Mesenteric fat pad (tissue), 1 donor: ENCODE measurements around the gene PCDHGA7. TPM values are rescaled to one million over a fixed set of nuclear protein-coding genes. Genes with fewer than 3 reads are reported as not detected.
"Not testable (repeated sequence)": the region's sequence is repeated elsewhere in the genome, so short reads cannot be mapped to it uniquely, and the experiment has no call there.

Experiments used
- DNase-seq: peaks from one replicate; pipeline ENCODE4 v3.0.0-alpha.2; 2020; ENCODE audit warnings: low spot score
- total RNA-seq: library from RNA; stranded (reverse); fragmentation: NEBNext Ultra II Directional; extraction: Animal tissue kit (Norgen Biotek cat#: 25700); gene quantifications from one replicate; pipeline ENCODE4 v1.2.1, GENCODE V29; 2021
- donor health status: DM: yes; HTN: yes; CAD: no.

The PCDHGA7 gene
- total RNA-seq, 1 donor from 2014 or later, result 1.9 TPM

DNA sequence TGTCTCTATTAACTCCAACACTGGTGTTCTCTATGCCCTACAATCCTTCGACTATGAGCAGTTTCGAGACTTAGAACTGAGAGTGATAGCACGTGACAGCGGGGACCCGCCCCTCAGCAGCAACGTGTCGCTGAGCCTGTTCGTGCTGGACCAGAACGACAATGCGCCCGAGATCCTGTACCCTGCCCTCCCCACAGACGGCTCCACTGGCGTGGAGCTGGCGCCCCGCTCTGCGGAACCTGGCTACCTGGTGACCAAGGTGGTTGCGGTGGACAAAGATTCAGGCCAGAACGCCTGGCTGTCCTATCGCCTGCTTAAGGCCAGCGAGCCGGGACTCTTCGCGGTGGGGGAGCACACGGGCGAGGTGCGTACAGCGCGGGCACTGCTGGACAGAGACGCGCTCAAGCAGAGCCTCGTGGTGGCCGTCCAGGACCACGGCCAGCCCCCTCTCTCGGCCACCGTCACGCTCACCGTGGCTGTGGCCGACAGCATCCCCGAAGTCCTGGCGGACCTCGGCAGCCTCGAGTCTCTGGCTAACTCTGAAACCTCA, 40.3 kb downstream of the PCDHGA7 start:
- no peak for DNase-seq

DNA sequence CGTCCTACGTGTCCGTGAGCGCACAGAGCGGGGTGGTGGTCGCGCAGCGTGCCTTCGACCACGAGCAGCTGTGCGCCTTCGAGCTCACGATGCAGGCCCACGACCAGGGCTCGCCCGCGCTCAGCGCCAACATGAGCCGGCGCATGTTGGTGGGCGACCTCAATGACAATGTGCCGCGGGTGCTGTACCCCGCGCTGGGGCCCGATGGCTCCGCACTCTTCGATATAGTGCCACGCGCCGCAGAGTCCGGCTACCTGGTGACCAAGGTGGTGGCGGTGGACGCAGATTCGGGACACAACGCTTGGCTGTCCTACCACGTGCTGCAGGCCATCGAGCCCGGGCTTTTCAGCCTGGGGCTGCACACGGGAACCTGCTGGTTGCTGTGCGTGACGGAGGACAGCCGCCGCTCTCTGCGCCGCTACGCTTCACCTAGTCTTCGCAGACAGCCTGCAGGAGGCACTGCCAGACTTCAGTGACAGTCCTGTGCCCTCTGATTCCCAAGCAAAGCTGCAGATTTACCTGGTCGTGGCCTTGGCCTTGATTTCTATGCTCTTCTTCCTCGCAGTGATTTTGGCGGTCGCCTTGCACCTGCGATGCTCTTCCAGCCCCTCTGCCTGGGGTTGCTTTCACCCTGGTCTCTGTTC, 45.4 kb downstream of the PCDHGA7 start:
- no peak for DNase-seq

DNA sequence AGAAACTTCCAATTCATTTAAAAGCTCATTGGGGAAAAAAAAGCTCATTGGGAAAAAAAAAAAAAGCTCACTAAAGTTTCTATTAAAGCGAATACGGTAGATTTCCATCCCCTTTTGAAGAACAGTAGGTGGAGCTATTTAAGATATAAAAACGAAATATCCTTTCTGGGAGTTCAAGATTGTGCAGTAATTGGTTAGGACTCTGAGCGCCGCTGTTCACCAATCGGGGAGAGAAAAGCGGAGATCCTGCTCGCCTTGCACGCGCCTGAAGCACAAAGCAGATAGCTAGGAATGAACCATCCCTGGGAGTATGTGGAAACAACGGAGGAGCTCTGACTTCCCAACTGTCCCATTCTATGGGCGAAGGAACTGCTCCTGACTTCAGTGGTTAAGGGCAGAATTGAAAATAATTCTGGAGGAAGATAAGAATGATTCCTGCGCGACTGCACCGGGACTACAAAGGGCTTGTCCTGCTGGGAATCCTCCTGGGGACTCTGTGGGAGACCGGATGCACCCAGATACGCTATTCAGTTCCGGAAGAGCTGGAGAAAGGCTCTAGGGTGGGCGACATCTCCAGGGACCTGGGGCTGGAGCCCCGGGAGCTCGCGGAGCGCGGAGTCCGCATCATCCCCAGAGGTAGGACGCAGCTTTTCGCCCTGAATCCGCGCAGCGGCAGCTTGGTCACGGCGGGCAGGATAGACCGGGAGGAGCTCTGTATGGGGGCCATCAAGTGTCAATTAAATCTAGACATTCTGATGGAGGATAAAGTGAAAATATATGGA, 48.0 kb downstream of the PCDHGA7 start, which contains the start of gene PCDHGA12:
Gene PCDHGA12 (plus strand): TSS at position 176 of the 782 bp plus-strand sequence. CDS start 253 bp downstream, at position 429.
- no peak for DNase-seq

DNA sequence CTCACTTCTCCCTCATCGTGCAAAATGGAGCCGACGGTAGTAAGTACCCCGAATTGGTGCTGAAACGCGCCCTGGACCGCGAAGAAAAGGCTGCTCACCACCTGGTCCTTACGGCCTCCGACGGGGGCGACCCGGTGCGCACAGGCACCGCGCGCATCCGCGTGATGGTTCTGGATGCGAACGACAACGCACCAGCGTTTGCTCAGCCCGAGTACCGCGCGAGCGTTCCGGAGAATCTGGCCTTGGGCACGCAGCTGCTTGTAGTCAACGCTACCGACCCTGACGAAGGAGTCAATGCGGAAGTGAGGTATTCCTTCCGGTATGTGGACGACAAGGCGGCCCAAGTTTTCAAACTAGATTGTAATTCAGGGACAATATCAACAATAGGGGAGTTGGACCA, 48.7 kb downstream of the PCDHGA7 start:
- DNase-seq, result no peak

DNA sequence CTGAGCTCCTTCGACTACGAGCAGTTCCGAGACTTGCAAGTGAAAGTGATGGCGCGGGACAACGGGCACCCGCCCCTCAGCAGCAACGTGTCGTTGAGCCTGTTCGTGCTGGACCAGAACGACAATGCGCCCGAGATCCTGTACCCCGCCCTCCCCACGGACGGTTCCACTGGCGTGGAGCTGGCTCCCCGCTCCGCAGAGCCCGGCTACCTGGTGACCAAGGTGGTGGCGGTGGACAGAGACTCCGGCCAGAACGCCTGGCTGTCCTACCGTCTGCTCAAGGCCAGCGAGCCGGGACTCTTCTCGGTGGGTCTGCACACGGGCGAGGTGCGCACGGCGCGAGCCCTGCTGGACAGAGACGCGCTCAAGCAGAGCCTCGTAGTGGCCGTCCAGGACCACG, 49.8 kb downstream of the PCDHGA7 start:
- DNase-seq, result not testable (repeated sequence)

DNA sequence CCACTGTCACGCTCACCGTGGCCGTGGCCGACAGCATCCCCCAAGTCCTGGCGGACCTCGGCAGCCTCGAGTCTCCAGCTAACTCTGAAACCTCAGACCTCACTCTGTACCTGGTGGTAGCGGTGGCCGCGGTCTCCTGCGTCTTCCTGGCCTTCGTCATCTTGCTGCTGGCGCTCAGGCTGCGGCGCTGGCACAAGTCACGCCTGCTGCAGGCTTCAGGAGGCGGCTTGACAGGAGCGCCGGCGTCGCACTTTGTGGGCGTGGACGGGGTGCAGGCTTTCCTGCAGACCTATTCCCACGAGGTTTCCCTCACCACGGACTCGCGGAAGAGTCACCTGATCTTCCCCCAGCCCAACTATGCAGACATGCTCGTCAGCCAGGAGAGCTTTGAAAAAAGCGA, 50.2 kb downstream of the PCDHGA7 start:
- not testable (repeated sequence) for DNase-seq

DNA sequence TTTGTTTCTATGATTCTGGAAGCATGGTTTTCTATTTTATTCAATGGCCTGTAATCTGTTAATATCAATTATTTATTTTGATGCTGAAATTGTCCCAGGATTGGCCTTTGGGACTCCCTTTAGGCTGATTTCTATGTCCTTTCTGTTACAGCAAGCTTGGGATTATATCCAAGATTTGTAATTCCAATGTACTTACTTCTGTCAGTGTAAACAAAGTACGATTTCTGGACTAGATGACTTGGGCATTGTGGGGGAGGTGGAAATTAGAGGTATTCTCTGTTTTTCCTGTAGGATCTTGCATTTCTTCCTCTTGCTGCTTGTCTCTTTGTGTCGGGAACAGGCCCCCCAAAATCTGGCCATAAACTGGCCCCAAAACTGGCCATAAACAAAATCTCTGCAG, 51.5 kb downstream of the PCDHGA7 start:
- DNase-seq, result no peak

Other genes starting within 250 kb of the PCDHGA7 start
- gene PCDHB5, start 247.5 kb upstream of the PCDHGA7 start, total RNA-seq, result 1.5 TPM
- gene PCDHB6, start 232.7 kb upstream of the PCDHGA7 start, total RNA-seq, result 0.48 TPM
- gene PCDHB7, start 210.1 kb upstream of the PCDHGA7 start, total RNA-seq, result 1.6 TPM
- gene PCDHB8, start 205.0 kb upstream of the PCDHGA7 start, total RNA-seq, result 2.4 TPM
- 1.6 TPM for gene PCDHB16, start 200.4 kb upstream of the PCDHGA7 start, total RNA-seq
- gene PCDHB9, start 195.6 kb upstream of the PCDHGA7 start, total RNA-seq, result 1.0 TPM
- 1.4 TPM for gene PCDHB10, start 190.4 kb upstream of the PCDHGA7 start, total RNA-seq
- gene PCDHB11, start 183.1 kb upstream of the PCDHGA7 start, total RNA-seq, result 2.0 TPM
- 3.3 TPM for gene PCDHB12, start 174.0 kb upstream of the PCDHGA7 start, total RNA-seq
- 2.8 TPM for gene PCDHB13, start 168.8 kb upstream of the PCDHGA7 start, total RNA-seq
- gene PCDHB14, start 159.4 kb upstream of the PCDHGA7 start, total RNA-seq, result 1.9 TPM
- 3.4 TPM for gene PCDHB15, start 137.3 kb upstream of the PCDHGA7 start, total RNA-seq
- 0.61 TPM for gene SLC25A2, start 78.7 kb upstream of the PCDHGA7 start, total RNA-seq
- gene TAF7, start 62.0 kb upstream of the PCDHGA7 start, total RNA-seq, result 53.9 TPM
- 0.48 TPM for gene PCDHGA1, start 52.2 kb upstream of the PCDHGA7 start, total RNA-seq
- 3.7 TPM for gene PCDHGA2, start 44.0 kb upstream of the PCDHGA7 start, total RNA-seq
- gene PCDHGA3, start 38.9 kb upstream of the PCDHGA7 start, total RNA-seq, result 2.2 TPM
- gene PCDHGB1, start 32.6 kb upstream of the PCDHGA7 start, total RNA-seq, result 1.3 TPM
- gene PCDHGA4, start 27.7 kb upstream of the PCDHGA7 start, total RNA-seq, result 4.7 TPM
- 3.1 TPM for gene PCDHGB2, start 22.7 kb upstream of the PCDHGA7 start, total RNA-seq
- gene PCDHGA5, start 18.6 kb upstream of the PCDHGA7 start, total RNA-seq, result 2.7 TPM
- 2.7 TPM for gene PCDHGB3, start 12.5 kb upstream of the PCDHGA7 start, total RNA-seq
- 3.1 TPM for gene PCDHGA6, start 8.9 kb upstream of the PCDHGA7 start, total RNA-seq
- gene PCDHGB4, start 5.0 kb downstream of the PCDHGA7 start, total RNA-seq, result 3.2 TPM
- gene PCDHGA8, start 9.9 kb downstream of the PCDHGA7 start, total RNA-seq, result 0.87 TPM
- gene PCDHGB5, start 15.2 kb downstream of the PCDHGA7 start, total RNA-seq, result 5.9 TPM
- 3.9 TPM for gene PCDHGA9, start 20.0 kb downstream of the PCDHGA7 start, total RNA-seq
- gene PCDHGB6, start 25.3 kb downstream of the PCDHGA7 start, total RNA-seq, result 5.3 TPM
- 4.2 TPM for gene PCDHGA10, start 30.2 kb downstream of the PCDHGA7 start, total RNA-seq
- 8.1 TPM for gene PCDHGB7, start 34.9 kb downstream of the PCDHGA7 start, total RNA-seq
- gene PCDHGA11, start 38.3 kb downstream of the PCDHGA7 start, total RNA-seq, result 3.1 TPM
- gene PCDHGA12, start 47.8 kb downstream of the PCDHGA7 start, total RNA-seq, result 4.6 TPM
- gene PCDHGC3, start 93.2 kb downstream of the PCDHGA7 start, total RNA-seq, result 46.8 TPM
- gene PCDHGC4, start 102.3 kb downstream of the PCDHGA7 start, total RNA-seq, result 1.7 TPM
- gene PCDHGC5, start 106.3 kb downstream of the PCDHGA7 start, total RNA-seq, result 1.1 TPM
- 49.5 TPM for gene DIAPH1, start 236.3 kb downstream of the PCDHGA7 start, total RNA-seq